Adrenal gland (tissue), 12 donors: ENCODE results near the gene NUP37. TPM values are rescaled to one million over a fixed set of nuclear protein-coding genes. Genes with fewer than 3 reads are reported as not detected.

Experiments
- DNase-seq, 7 donors: peaks; one replicate each; pipeline ENCODE4 v3.0.0-alpha.2; 2019 to 2020
- H3K27ac ChIP-seq, 5 donors: fragments of 200-600 bp; sonication (generic) in 4 of 5; 1 replicate in 3 of 5; 2 replicates in 2 of 5; pipeline versions ENCODE4 v1.5.1 to v1.8.0; 2016 to 2020; ENCODE audit warnings: mild to moderate bottlenecking in 1 of 5
- H3K27me3 ChIP-seq: fragments of 200-600 bp; 2 replicates; pipeline ENCODE4 v1.8.0; 2021
- H3K36me3 ChIP-seq, 2 donors: fragments of 200-600 bp; replicated peaks in 1 of 2; 1 replicate in 1 of 2; 2 replicates in 1 of 2; pipeline versions ENCODE4 v1.5.1 to v1.8.0; 2018 to 2022
- H3K4me1 ChIP-seq, 2 donors: fragments of 200-600 bp; replicated peaks in 1 of 2; 1 replicate in 1 of 2; 2 replicates in 1 of 2; pipeline versions ENCODE4 v1.5.1 to v1.8.0; 2018 to 2021
- H3K4me3 ChIP-seq, 4 donors: fragments of 200-600 bp; sonication (generic) in 3 of 4; one replicate each; pipeline ENCODE4 v1.5.1; 2016 to 2018
- H3K9me3 ChIP-seq, 3 donors: fragments of 200-600 bp; sonication (generic) in 1 of 3; replicated peaks in 1 of 3; 1 replicate in 2 of 3; 2 replicates in 1 of 3; pipeline versions ENCODE4 v1.5.1 to v1.8.0; 2016 to 2021
- POLR2A ChIP-seq, 2 donors: fragments of 450-650 bp; IDR thresholded peaks; one replicate each; pipeline ENCODE4 v1.6.1; 2017; ENCODE audit warnings: antibody characterized with exemption in 2 of 2, mild to moderate bottlenecking in 2 of 2, moderate library complexity in 1 of 2
- WGBS, 4 donors: extraction: QIAGEN DNeasy Blood & Tissue Kit in 2 of 4; methylation state at CpG; one replicate each; pipeline versions ENCODE4 v1.1.5 to v1.1.7; 2013 to 2017; 5-methylcytosine and 5-hydroxymethylcytosine counted together
- intact Hi-C, 2 donors: fragments of 100-400 bp; cut with DNase I; formaldehyde crosslinking; loops; one replicate each; pipeline versions ENCODE4 v1.14.1 to v1.15.0; 2022 to 2023
- polyA plus RNA-seq, 3 donors: library from polyadenylated mRNA; stranded (reverse); fragments of 200-250 nt in 2 of 3; fragments of 350-450 nt in 1 of 3; fragmentation: Illumina TruSeq in 1 of 3; extraction: RNeasy Lipid Tissue Mini Kit (QIAGEN cat#74804) in 1 of 3; gene quantifications; one replicate each; pipeline ENCODE4 v1.2.3, GENCODE V29; 2013 to 2014
- total RNA-seq, 9 donors: library from RNA; depleted of rRNA in 4 of 9; stranded (reverse); fragments of >200 nt in 4 of 9; fragments of 120-200 nt in 1 of 9; fragmentation: NEBNext Ultra II Directional in 1 of 9; extraction: Animal tissue kit (Norgen Biotek cat#: 25700) in 1 of 9; gene quantifications; one replicate each; pipeline versions ENCODE4 v1.1.0 to v1.2.4, GENCODE V29; 2013 to 2023
- TF ChIP-seq, protein P1 (sequence below), 6 experiments: fragments of 450-650 bp in 4 of 6; fragments of 200-600 bp in 2 of 6; sonication (generic) in 1 of 6; IDR thresholded peaks; 1 replicate in 5 of 6; 2 replicates in 1 of 6; pipeline versions ENCODE4 v1.5.1 to v1.8.0; 2016 to 2021; ENCODE audit warnings: antibody characterized with exemption in 6 of 6, mild to moderate bottlenecking in 2 of 6, moderate library complexity in 1 of 6
- donor health status: healthy with polysubstance abuse.
- donor health status: Bipolar disorder and iron deficiency.
- donor health status: DM: yes; HTN: yes; CAD: no.
- donor health status: DM: no; HTN: no; CAD: no.
- donor health status: DM: no; HTN: no; CAD: no.
- donor health status: DM: yes; HTN: yes; CAD: no.

The NUP37 gene
- total and polyA plus RNA-seq, 12 donors: 8.6 to 80.8 (median 28.1) TPM

DNA sequence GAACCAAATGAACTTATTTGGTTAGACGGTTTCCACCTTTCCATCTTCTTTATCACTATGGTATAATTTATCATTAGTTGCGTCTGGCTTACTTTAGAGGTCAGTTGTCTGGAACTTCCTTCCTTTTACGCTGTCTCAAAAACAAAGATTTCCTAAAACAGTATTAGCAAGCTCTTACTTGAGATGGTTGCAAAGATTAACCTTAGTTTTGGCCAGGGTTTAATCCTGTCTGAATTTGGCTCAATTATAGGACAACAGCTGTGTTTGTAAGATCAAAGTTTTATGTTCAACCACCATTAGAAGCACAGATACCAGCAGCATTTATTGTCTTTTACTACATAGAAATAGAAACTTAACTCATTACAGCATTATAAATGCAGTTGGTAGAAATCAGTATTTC lies 50.2 kb downstream of the NUP37 start:
- Histone ChIP-seq H3K36me3 (no peaks in the 10 kb centered on the region), H3K4me3 (no peak overlapping the region), H3K27me3 (no peaks in the 10 kb centered on the region), H3K27ac (no peak overlapping the region), H3K9me3 (no peaks in the 10 kb centered on the region), H3K4me1 (no peaks in the 10 kb centered on the region)
- intact Hi-C loops: no loop called here
- no peak for DNase-seq
- TF ChIP-seq, protein P1, sequence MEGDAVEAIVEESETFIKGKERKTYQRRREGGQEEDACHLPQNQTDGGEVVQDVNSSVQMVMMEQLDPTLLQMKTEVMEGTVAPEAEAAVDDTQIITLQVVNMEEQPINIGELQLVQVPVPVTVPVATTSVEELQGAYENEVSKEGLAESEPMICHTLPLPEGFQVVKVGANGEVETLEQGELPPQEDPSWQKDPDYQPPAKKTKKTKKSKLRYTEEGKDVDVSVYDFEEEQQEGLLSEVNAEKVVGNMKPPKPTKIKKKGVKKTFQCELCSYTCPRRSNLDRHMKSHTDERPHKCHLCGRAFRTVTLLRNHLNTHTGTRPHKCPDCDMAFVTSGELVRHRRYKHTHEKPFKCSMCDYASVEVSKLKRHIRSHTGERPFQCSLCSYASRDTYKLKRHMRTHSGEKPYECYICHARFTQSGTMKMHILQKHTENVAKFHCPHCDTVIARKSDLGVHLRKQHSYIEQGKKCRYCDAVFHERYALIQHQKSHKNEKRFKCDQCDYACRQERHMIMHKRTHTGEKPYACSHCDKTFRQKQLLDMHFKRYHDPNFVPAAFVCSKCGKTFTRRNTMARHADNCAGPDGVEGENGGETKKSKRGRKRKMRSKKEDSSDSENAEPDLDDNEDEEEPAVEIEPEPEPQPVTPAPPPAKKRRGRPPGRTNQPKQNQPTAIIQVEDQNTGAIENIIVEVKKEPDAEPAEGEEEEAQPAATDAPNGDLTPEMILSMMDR (IDR thresholded peaks at IDR 0.05): no peak
- TF ChIP-seq POLR2A (IDR thresholded peaks at IDR 0.05): no peak
- WGBS, 4 donors: 50 to 75% (median 71%) methylated on average over 3 of the region's 3 CpGs

DNA sequence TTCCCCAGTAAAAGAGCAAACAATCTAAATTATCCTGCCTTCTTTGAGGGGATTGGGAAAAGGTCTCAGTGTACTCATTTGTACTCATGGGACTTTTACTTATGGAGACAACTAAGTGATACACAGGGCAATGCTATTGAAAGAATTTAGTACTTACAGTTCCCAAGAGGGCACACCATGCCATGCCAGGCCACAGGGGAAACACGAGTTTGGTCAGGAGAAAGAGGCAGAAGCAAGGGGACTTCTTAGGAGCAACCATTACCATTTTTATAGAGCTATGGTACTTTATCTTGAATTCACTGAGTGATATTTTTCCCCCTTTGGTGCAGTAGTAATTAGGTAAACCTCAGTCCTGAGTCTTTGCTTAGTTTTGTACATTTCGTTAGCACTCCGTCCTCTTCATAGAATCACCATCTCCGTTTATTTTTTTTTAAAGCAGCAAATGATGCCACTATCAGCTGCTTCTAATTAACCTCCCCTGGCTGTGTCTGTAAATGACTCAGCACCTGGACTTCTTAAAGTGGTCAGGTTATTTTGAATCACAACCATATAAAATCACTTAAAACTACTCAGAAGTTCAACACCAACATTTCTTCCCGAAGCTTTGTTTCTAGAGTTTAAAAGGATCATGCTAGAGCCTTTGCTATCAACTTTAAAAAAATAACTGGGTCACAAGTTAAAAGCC lies 52.2 kb downstream of the NUP37 start:
- intact Hi-C loops: no loop called here
- WGBS, 4 donors: 73 to 80% (median 76%) methylated on average over 5 of the region's 5 CpGs
- no peak overlapping the region for H3K4me3 ChIP-seq
- no peak for TF ChIP-seq POLR2A (IDR thresholded peaks at IDR 0.05)
- TF ChIP-seq, protein P1 (IDR thresholded peaks at IDR 0.05): no peak
- no peak for DNase-seq
- no peaks in the 10 kb centered on the region for H3K27me3 ChIP-seq
- no peak overlapping the region for H3K27ac ChIP-seq
- H3K4me1 ChIP-seq: no peaks in the 10 kb centered on the region
- no peaks in the 10 kb centered on the region for H3K36me3 ChIP-seq
- H3K9me3 ChIP-seq: no peaks in the 10 kb centered on the region

DNA sequence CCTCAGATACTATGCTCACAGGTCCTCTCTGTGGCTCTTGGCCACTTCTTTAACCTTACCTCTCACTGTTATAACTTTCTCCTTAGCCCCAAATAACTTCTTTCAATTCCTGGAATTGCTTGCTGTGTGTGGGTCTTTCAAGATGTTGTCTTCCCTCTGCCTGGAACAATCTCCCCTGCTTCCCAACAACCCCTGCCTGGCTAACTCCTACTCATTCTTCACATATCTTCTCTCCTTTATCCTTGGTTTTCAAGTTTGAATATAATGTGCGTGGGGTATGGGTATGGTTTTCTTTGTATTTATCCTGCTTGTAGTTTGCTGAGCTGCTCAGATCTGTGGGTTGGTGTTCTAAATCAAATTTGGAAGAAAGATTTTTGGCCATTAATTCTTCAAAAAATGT lies 55.4 kb downstream of the NUP37 start:
- no peaks in the 10 kb centered on the region for H3K4me1 ChIP-seq
- H3K9me3 ChIP-seq: no peaks in the 10 kb centered on the region
- H3K27ac ChIP-seq: no peak overlapping the region
- no peak for DNase-seq
- WGBS, 4 donors: 69 to 82% (median 77%) methylated on average over 1 of the region's 1 CpG
- H3K4me3 ChIP-seq: no peak overlapping the region
- H3K36me3 ChIP-seq: no peaks in the 10 kb centered on the region
- H3K27me3 ChIP-seq: no peaks in the 10 kb centered on the region
- no peak for TF ChIP-seq POLR2A (IDR thresholded peaks at IDR 0.05)
- TF ChIP-seq, protein P1 (IDR thresholded peaks at IDR 0.05): no peak
- intact Hi-C loops: no loop called here

DNA sequence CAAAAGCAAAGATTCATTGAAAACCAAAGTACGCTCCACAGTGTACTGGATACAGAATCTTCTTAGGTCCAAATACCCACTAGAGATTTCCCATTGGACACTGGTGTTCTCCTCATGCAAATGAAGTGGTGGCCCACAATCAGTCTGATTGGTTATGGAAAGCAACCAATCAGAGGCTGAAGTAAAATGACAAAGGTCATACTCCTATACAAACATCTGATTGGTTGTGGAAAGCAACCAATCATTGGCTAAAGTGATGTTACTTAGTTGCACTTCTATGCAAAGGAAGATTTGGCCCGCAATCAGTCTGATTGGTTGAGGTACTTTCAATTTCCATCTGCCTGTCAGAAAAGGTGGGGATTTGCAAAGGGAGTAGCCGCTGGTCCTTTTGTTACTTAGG lies 56.8 kb downstream of the NUP37 start:
- Histone ChIP-seq H3K27ac (no peak overlapping the region), H3K4me1 (no peaks in the 10 kb centered on the region), H3K27me3 (no peaks in the 10 kb centered on the region), H3K36me3 (no peaks in the 10 kb centered on the region), H3K9me3 (no peaks in the 10 kb centered on the region), H3K4me3 (no peak overlapping the region)
- no peak for DNase-seq
- intact Hi-C loops: no loop called here
- 91 to 98% (median 94%) methylated on average over 3 of the region's 3 CpGs for WGBS, 4 donors
- TF ChIP-seq POLR2A (IDR thresholded peaks at IDR 0.05): no peak
- TF ChIP-seq, protein P1 (IDR thresholded peaks at IDR 0.05): no peak
